SK-N-SH (cell line): ENCODE results near the gene INSM2. TPM values are rescaled to one million over a fixed set of nuclear protein-coding genes. Genes with fewer than 3 reads are reported as not detected.

Experiments
- CTCF ChIA-PET: fragments of 300-600, 350-600 bp; formaldehyde crosslinking; extraction: SDS; loops from one replicate; lab custom pipeline; 2021; lab: Yijun Ruan, JAX
- POLR2A ChIA-PET: fragments of 350-600 bp; sonication (Branson Sonifier 250); formaldehyde crosslinking; extraction: SDS; loops from one replicate; lab custom pipeline; 2020; ENCODE audit warnings: antibody characterized with exemption, inconsistent platforms; lab: Yijun Ruan, JAX
- DNase-seq: peaks from one replicate; pipeline ENCODE4 v3.0.0; 2012
- H2AFZ ChIP-seq: fragments of 200-600 bp; sonication (generic); 2 replicates; pipeline ENCODE4 v1.8.1; 2016; ENCODE audit warnings: antibody characterized with exemption, mild to moderate bottlenecking, low read depth
- H3F3A ChIP-seq: fragments of 200-600 bp; sonication (generic); replicated peaks from 2 replicates; pipeline ENCODE3; 2016; ENCODE audit warnings: antibody characterized with exemption, mild to moderate bottlenecking; ENCODE audit not compliant: insufficient read depth
- H3K27ac ChIP-seq, 2 experiments: fragments of 200-500 bp in 1 of 2; fragments of 200-600 bp in 1 of 2; sonication (Bioruptor generic) in 1 of 2; sonication (generic), shearing (Covaris generic) in 1 of 2; 2 replicates each; pipeline versions ENCODE4 v1.5.1 to v1.6.1; 2014 to 2016; ENCODE audit warnings: low read depth in 2 of 2, inconsistent platforms in 1 of 2, low read length in 1 of 2, mild to moderate bottlenecking in 1 of 2, mixed read lengths in 1 of 2
- H3K27me3 ChIP-seq: fragments of 200-600 bp; sonication (generic), shearing (Covaris generic); 2 replicates; pipeline ENCODE4 v1.6.1; 2016; ENCODE audit warnings: mixed run types; ENCODE audit not compliant: insufficient read depth
- H3K36me3 ChIP-seq, 2 experiments: fragments of 200-500 bp in 1 of 2; fragments of 200-600 bp in 1 of 2; sonication (Bioruptor generic) in 1 of 2; sonication (generic) in 1 of 2; replicated peaks in 1 of 2; 2 replicates each; pipeline versions ENCODE3 to v1.5.1; 2014 to 2016; ENCODE audit warnings: low read length in 1 of 2, mild to moderate bottlenecking in 1 of 2; ENCODE audit not compliant: insufficient read depth in 2 of 2, control insufficient read depth in 1 of 2
- H3K4me1 ChIP-seq, 2 experiments: fragments of 200-500 bp in 1 of 2; fragments of 200-600 bp in 1 of 2; sonication (Bioruptor generic) in 1 of 2; sonication (generic), shearing (Covaris generic) in 1 of 2; 2 replicates each; pipeline versions ENCODE4 v1.5.1 to v1.6.1; 2014 to 2016; ENCODE audit warnings: low read depth in 1 of 2, low read length in 1 of 2, mixed run types in 1 of 2; ENCODE audit not compliant: insufficient read depth in 2 of 2, control insufficient read depth in 1 of 2
- H3K4me2 ChIP-seq: fragments of 200-600 bp; sonication (generic), shearing (Covaris generic); 2 replicates; pipeline ENCODE4 v1.6.1; 2017; ENCODE audit warnings: mixed run types
- H3K4me3 ChIP-seq, 2 experiments: fragments of 200-500 bp in 1 of 2; fragments of 200-600 bp in 1 of 2; sonication (Bioruptor generic) in 1 of 2; sonication (generic), shearing (Covaris generic) in 1 of 2; 2 replicates each; pipeline versions ENCODE4 v1.5.1 to v1.8.1; 2014 to 2016; ENCODE audit warnings: low read depth in 2 of 2, inconsistent platforms in 1 of 2, low read length in 1 of 2, mild to moderate bottlenecking in 1 of 2, mixed read lengths in 1 of 2, moderate library complexity in 1 of 2
- H3K79me2 ChIP-seq: fragments of 200-600 bp; sonication (generic); 2 replicates; pipeline ENCODE4 v1.8.1; 2017; ENCODE audit warnings: mild to moderate bottlenecking; ENCODE audit not compliant: insufficient read depth
- H3K9ac ChIP-seq: fragments of 200-600 bp; sonication (generic); 2 replicates; pipeline ENCODE4 v1.6.1; 2017; ENCODE audit warnings: mixed run types
- H3K9me2 ChIP-seq: fragments of 200-600 bp; sonication (generic); 2 replicates; pipeline ENCODE4 v1.6.1; 2017; ENCODE audit warnings: mixed run types
- H3K9me3 ChIP-seq: fragments of 200-600 bp; sonication (generic); 2 replicates; pipeline ENCODE4 v1.6.1; 2017; ENCODE audit warnings: mixed run types, mild to moderate bottlenecking, moderate library complexity
- H4K20me1 ChIP-seq: fragments of 200-600 bp; sonication (generic); 2 replicates; pipeline ENCODE4 v1.6.1; 2017; ENCODE audit warnings: mild to moderate bottlenecking, mixed run types; ENCODE audit not compliant: insufficient read depth
- CHD2 ChIP-seq: fragments of 150-350 bp; IDR thresholded peaks from 2 replicates; pipeline ENCODE4 v1.6.1; 2018; ENCODE audit warnings: low read length; ENCODE audit not compliant: partially characterized antibody
- EP300 ChIP-seq, 2 experiments: IDR thresholded peaks; 2 replicates each; pipeline versions ENCODE4 v1.4.0 to v1.6.1; 2012; ENCODE audit warnings: borderline replicate concordance in 1 of 2, low read depth in 1 of 2, low read length in 1 of 2
- FOSL2 ChIP-seq: IDR thresholded peaks from 2 replicates; pipeline ENCODE4 v1.4.0; 2012; ENCODE audit warnings: low read depth, mild to moderate bottlenecking, moderate library complexity, borderline replicate concordance
- FOXJ3 ChIP-seq: sonication (generic); formaldehyde crosslinking; IDR thresholded peaks from 2 replicates; pipeline ENCODE4 v1.5.1; 2020; ENCODE audit warnings: mild to moderate bottlenecking, missing genetic modification reagents
- GABPA ChIP-seq: IDR thresholded peaks from 2 replicates; pipeline ENCODE4 v1.4.0; 2012; ENCODE audit warnings: low read depth, mild to moderate bottlenecking
- MEF2A ChIP-seq: IDR thresholded peaks from 2 replicates; pipeline ENCODE4 v1.4.0; 2012; ENCODE audit warnings: low read depth, borderline replicate concordance
- MXI1 ChIP-seq: IDR thresholded peaks from 2 replicates; pipeline ENCODE4 v1.6.1; 2012; ENCODE audit warnings: mild to moderate bottlenecking, low read depth, low read length, improper control_type of control experiment
- NRF1 ChIP-seq: IDR thresholded peaks from 2 replicates; pipeline ENCODE4 v1.6.1; 2012; ENCODE audit warnings: low read depth, mild to moderate bottlenecking, low read length
- RCOR1 ChIP-seq: fragments of 150-350 bp; IDR thresholded peaks from 2 replicates; pipeline ENCODE4 v1.6.1; 2017; ENCODE audit warnings: antibody characterized with exemption, low read length
- RFX5 ChIP-seq: IDR thresholded peaks from 2 replicates; pipeline ENCODE4 v1.6.1; 2012; ENCODE audit warnings: mild to moderate bottlenecking, improper control_type of control experiment, low read length
- SIN3A ChIP-seq: IDR thresholded peaks from 2 replicates; pipeline ENCODE4 v1.6.1; 2012; ENCODE audit warnings: low read depth, mild to moderate bottlenecking, low read length, moderate library complexity, borderline replicate concordance
- SMC3 ChIP-seq: IDR thresholded peaks from 2 replicates; pipeline ENCODE4 v1.6.1; 2012; ENCODE audit warnings: low read depth, low read length, improper control_type of control experiment
- TAF1 ChIP-seq: IDR thresholded peaks from 2 replicates; pipeline ENCODE4 v1.6.1; 2012; ENCODE audit warnings: low read depth, mild to moderate bottlenecking, low read length, moderate library complexity, borderline replicate concordance
- TCF12 ChIP-seq: IDR thresholded peaks from 2 replicates; pipeline ENCODE4 v1.4.0; 2012
- YY1 ChIP-seq: IDR thresholded peaks from 2 replicates; pipeline ENCODE4 v1.4.0; 2012; ENCODE audit warnings: low read depth, mild to moderate bottlenecking
- WGBS: methylation state at CpG from one replicate; pipeline ENCODE4 v1.1.6; 2017; ENCODE audit warnings: low lambda C conversion rate; 5-methylcytosine and 5-hydroxymethylcytosine counted together
- polyA plus RNA-seq, 3 experiments: library from polyadenylated mRNA; depleted of rRNA; stranded (reverse); fragments of >200 nt; gene quantifications; 2 replicates each; pipeline ENCODE4 v1.2.3, GENCODE V29; 2012
- TF ChIP-seq, protein P1 (sequence below): fragments of 150-350 bp; IDR thresholded peaks from 2 replicates; pipeline ENCODE4 v1.6.1; 2017; ENCODE audit warnings: antibody characterized with exemption, low read length, low read depth, borderline replicate concordance
- TF ChIP-seq, protein P2 (sequence below): IDR thresholded peaks from 2 replicates; pipeline ENCODE4 v1.4.0; 2012; ENCODE audit warnings: low read depth
- TF ChIP-seq, protein P3 (sequence below): fragments of 150-350 bp; IDR thresholded peaks from 2 replicates; pipeline ENCODE4 v1.6.1; 2016; ENCODE audit warnings: mild to moderate bottlenecking, low read depth, low read length
- TF ChIP-seq, protein P4 (sequence below): IDR thresholded peaks from 2 replicates; pipeline ENCODE4; 2012
- TF ChIP-seq, protein P5 (sequence below): fragments of 200-600 bp; sonication (generic); IDR thresholded peaks from 2 replicates; pipeline ENCODE4 v1.6.1; 2017; ENCODE audit warnings: antibody characterized with exemption, mild to moderate bottlenecking, moderate library complexity
- TF ChIP-seq, protein P6 (sequence below): IDR thresholded peaks from 2 replicates; pipeline ENCODE4 v1.4.0; 2012; ENCODE audit warnings: low read depth, borderline replicate concordance

INSM2 gene
- polyA plus RNA-seq, 1 of the 3 experiments (the other 2 are of a cell fraction) = 0.15 TPM

DNA sequence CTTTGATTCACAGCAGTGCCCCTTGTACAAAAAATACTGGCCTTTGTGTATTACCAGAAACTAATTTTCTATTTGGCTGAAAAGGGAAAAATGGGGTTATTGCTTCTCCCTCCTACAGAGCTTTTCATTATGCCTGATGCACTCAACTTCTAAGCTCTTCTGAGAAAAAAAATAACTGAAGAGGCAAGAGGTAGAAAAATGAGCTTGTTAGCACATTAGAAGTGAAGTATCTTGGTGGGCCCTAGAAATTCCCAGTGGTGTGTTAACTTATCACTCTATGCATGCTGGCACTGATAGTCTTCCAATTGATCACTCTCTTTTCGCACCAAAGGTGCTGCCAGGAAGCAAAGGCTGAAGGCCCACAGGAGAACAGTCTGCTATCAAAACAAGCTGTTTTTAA is 17.1 kb downstream of the INSM2 start:
- H3K36me3 ChIP-seq = peaks cover 3 to 11% of the 10 kb centered on the region in 2 experiments
- H3F3A ChIP-seq = peaks cover 11% of the 10 kb centered on the region
- H3K79me2 ChIP-seq = no peaks in the 10 kb centered on the region
- peak overlapping the region in 1 of 2 experiments; percentile 16; a peak in 1 of 4 replicates for H3K27ac ChIP-seq
- no peak overlapping the region for H3K4me2 ChIP-seq
- H3K27me3 ChIP-seq = no peaks in the 10 kb centered on the region
- H3K9ac ChIP-seq = no peak overlapping the region
- TF ChIP-seq EP300 (IDR thresholded peaks at IDR 0.05; ENCODE audit: borderline replicate concordance in 1 of 2, low read depth in 1 of 2, low read length in 1 of 2) = no peak
- no peaks in the 10 kb centered on the region for H3K9me3 ChIP-seq
- H3K9me2 ChIP-seq = no peaks in the 10 kb centered on the region
- H3K4me1 ChIP-seq = peaks cover 0 to 21% of the 10 kb centered on the region in 2 experiments; a peak in 3 of 4 replicates
- ChIA-PET CTCF (interaction anchor here (1.2 to 2.5 kb wide), 4 partner anchors 13 to 136 kb away, joined by 3 to 7 read pairs (median 5); partner anchors contain the start of gene INSM2), POLR2A (interaction anchor here (1.0 to 2.5 kb wide), 2 partner anchors 16 to 275 kb away, joined by 3 to 24 read pairs; partner anchors contain the start of genes BRMS1L and INSM2)
- DNase-seq = no peak
- 100% methylated on average over 1 of the region's 1 CpG for WGBS
- no peak overlapping the region for H3K4me3 ChIP-seq
- no peaks in the 10 kb centered on the region for H4K20me1 ChIP-seq
- no peak overlapping the region for H2AFZ ChIP-seq

DNA sequence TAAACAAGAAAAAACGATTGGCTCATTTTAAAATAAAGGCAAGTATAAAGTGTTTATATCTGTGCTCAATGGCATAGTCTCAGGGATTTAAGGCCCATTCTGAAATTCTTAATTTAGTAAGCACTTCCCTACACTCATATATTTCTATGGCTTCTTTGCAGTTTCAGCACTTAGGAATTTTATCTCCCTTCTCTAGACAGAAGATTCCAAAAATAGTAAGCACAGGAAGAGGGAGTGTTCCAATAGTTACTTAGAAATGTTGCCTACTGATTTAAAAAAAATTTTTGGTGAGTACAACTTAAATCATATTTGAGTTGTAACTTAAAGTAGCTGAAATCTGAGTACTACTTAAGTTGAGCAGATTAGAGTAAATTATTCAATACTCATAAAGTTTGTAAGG is 19.8 kb downstream of the INSM2 start:
- H3K27ac ChIP-seq = peak overlapping the region; percentile 16 to 22; a peak in 3 of 4 replicates
- no peaks in the 10 kb centered on the region for H3K27me3 ChIP-seq
- H3K4me1 ChIP-seq = peaks cover 0 to 30% of the 10 kb centered on the region in 2 experiments; a peak in 3 of 4 replicates
- H3K9ac ChIP-seq = no peak overlapping the region
- no peaks in the 10 kb centered on the region for H4K20me1 ChIP-seq
- POLR2A ChIA-PET = interaction anchor here (0.6 to 1.1 kb wide), 2 partner anchors 20 to 346 kb away, joined by 3 read pairs; partner anchors contain the start of gene INSM2
- H2AFZ ChIP-seq = no peak overlapping the region
- peaks cover 7% of the 10 kb centered on the region for H3F3A ChIP-seq
- H3K4me2 ChIP-seq = peak overlapping the region; percentile 0; the same call in 1 of the 2 replicates
- CTCF ChIA-PET = interaction anchor here (1.3 to 1.6 kb wide), 2 partner anchors 20 to 24 kb away, joined by 3 to 5 read pairs; no protein-coding TSS in a partner anchor
- no peak for DNase-seq
- no peak overlapping the region for H3K4me3 ChIP-seq
- WGBS = 22% methylated on average over 1 of the region's 1 CpG
- no peaks in the 10 kb centered on the region for H3K9me3 ChIP-seq
- H3K36me3 ChIP-seq = peaks cover 0 to 6% of the 10 kb centered on the region in 2 experiments
- H3K9me2 ChIP-seq = no peaks in the 10 kb centered on the region
- no peaks in the 10 kb centered on the region for H3K79me2 ChIP-seq
- TF ChIP-seq SMC3 (no peak), MXI1 (no peak), TCF12 (peak; percentile 12; the same call in 1 of the 2 replicates), RFX5 (no peak), TAF1 (no peak), GABPA (no peak), EP300 (IDR thresholded peaks at IDR 0.05; ENCODE audit: borderline replicate concordance in 1 of 2, low read depth in 1 of 2, low read length in 1 of 2) (peak in 1 of 2 experiments; percentile 34; a peak in 1 of 4 replicates), CHD2 (no peak), FOXJ3 (CRISPR knock-in tag) (no peak), FOSL2 (peak; percentile 37; the same call in 1 of the 2 replicates), NRF1 (no peak), RCOR1 (no peak), MEF2A (peak; percentile 95), SIN3A (no peak), YY1 (no peak)
- TF ChIP-seq, protein P1, sequence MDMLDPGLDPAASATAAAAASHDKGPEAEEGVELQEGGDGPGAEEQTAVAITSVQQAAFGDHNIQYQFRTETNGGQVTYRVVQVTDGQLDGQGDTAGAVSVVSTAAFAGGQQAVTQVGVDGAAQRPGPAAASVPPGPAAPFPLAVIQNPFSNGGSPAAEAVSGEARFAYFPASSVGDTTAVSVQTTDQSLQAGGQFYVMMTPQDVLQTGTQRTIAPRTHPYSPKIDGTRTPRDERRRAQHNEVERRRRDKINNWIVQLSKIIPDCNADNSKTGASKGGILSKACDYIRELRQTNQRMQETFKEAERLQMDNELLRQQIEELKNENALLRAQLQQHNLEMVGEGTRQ = no peak
- TF ChIP-seq, protein P2, sequence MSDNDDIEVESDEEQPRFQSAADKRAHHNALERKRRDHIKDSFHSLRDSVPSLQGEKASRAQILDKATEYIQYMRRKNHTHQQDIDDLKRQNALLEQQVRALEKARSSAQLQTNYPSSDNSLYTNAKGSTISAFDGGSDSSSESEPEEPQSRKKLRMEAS = no peak
- TF ChIP-seq, protein P3, sequence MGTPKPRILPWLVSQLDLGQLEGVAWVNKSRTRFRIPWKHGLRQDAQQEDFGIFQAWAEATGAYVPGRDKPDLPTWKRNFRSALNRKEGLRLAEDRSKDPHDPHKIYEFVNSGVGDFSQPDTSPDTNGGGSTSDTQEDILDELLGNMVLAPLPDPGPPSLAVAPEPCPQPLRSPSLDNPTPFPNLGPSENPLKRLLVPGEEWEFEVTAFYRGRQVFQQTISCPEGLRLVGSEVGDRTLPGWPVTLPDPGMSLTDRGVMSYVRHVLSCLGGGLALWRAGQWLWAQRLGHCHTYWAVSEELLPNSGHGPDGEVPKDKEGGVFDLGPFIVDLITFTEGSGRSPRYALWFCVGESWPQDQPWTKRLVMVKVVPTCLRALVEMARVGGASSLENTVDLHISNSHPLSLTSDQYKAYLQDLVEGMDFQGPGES = no peak
- TF ChIP-seq, protein P4, sequence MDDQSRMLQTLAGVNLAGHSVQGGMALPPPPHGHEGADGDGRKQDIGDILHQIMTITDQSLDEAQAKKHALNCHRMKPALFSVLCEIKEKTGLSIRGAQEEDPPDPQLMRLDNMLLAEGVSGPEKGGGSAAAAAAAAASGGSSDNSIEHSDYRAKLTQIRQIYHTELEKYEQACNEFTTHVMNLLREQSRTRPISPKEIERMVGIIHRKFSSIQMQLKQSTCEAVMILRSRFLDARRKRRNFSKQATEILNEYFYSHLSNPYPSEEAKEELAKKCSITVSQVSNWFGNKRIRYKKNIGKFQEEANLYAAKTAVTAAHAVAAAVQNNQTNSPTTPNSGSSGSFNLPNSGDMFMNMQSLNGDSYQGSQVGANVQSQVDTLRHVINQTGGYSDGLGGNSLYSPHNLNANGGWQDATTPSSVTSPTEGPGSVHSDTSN = no peak
- TF ChIP-seq, protein P5, sequence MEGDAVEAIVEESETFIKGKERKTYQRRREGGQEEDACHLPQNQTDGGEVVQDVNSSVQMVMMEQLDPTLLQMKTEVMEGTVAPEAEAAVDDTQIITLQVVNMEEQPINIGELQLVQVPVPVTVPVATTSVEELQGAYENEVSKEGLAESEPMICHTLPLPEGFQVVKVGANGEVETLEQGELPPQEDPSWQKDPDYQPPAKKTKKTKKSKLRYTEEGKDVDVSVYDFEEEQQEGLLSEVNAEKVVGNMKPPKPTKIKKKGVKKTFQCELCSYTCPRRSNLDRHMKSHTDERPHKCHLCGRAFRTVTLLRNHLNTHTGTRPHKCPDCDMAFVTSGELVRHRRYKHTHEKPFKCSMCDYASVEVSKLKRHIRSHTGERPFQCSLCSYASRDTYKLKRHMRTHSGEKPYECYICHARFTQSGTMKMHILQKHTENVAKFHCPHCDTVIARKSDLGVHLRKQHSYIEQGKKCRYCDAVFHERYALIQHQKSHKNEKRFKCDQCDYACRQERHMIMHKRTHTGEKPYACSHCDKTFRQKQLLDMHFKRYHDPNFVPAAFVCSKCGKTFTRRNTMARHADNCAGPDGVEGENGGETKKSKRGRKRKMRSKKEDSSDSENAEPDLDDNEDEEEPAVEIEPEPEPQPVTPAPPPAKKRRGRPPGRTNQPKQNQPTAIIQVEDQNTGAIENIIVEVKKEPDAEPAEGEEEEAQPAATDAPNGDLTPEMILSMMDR = no peak
- TF ChIP-seq, protein P6, sequence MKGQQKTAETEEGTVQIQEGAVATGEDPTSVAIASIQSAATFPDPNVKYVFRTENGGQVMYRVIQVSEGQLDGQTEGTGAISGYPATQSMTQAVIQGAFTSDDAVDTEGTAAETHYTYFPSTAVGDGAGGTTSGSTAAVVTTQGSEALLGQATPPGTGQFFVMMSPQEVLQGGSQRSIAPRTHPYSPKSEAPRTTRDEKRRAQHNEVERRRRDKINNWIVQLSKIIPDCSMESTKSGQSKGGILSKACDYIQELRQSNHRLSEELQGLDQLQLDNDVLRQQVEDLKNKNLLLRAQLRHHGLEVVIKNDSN = no peak
